PFSK-1 (cell line): ENCODE data around the gene SCN8A.

Source experiments
- TAF1 ChIP-seq: IDR thresholded peaks from 2 replicates; pipeline ENCODE4 v1.6.1; 2012; ENCODE audit warnings: low read length, control low read depth, borderline replicate concordance; ENCODE audit not compliant: insufficient read depth
- TF ChIP-seq, protein P1 (sequence below), 2 experiments: IDR thresholded peaks; 2 replicates each; pipeline versions ENCODE4 v1.6.1 to v1.8.0; 2011 to 2012; ENCODE audit warnings: low read depth in 2 of 2, low read length in 2 of 2, control low read depth in 1 of 2, inconsistent platforms in 1 of 2, mild to moderate bottlenecking in 1 of 2, moderate library complexity in 1 of 2; ENCODE audit not compliant: insufficient read depth in 1 of 2

- no peak for TF ChIP-seq TAF1
- TF ChIP-seq, protein P1, sequence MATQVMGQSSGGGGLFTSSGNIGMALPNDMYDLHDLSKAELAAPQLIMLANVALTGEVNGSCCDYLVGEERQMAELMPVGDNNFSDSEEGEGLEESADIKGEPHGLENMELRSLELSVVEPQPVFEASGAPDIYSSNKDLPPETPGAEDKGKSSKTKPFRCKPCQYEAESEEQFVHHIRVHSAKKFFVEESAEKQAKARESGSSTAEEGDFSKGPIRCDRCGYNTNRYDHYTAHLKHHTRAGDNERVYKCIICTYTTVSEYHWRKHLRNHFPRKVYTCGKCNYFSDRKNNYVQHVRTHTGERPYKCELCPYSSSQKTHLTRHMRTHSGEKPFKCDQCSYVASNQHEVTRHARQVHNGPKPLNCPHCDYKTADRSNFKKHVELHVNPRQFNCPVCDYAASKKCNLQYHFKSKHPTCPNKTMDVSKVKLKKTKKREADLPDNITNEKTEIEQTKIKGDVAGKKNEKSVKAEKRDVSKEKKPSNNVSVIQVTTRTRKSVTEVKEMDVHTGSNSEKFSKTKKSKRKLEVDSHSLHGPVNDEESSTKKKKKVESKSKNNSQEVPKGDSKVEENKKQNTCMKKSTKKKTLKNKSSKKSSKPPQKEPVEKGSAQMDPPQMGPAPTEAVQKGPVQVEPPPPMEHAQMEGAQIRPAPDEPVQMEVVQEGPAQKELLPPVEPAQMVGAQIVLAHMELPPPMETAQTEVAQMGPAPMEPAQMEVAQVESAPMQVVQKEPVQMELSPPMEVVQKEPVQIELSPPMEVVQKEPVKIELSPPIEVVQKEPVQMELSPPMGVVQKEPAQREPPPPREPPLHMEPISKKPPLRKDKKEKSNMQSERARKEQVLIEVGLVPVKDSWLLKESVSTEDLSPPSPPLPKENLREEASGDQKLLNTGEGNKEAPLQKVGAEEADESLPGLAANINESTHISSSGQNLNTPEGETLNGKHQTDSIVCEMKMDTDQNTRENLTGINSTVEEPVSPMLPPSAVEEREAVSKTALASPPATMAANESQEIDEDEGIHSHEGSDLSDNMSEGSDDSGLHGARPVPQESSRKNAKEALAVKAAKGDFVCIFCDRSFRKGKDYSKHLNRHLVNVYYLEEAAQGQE (IDR thresholded peaks at IDR 0.05; ENCODE audit: insufficient read depth in 1 of 2, low read depth in 2 of 2, low read length in 2 of 2), result no peak
Measured at GRCh38 chr12:51763743-51764142, 172.7 kb downstream of the SCN8A start.
